NCI-H524 (cell line): ENCODE data around the gene CLMN.

Source experiments
- DNase-seq, 2 experiments: peaks; one replicate each; lab custom pipeline; 2025; lab: John Stamatoyannopoulos, UW

The CLMN gene

DNA sequence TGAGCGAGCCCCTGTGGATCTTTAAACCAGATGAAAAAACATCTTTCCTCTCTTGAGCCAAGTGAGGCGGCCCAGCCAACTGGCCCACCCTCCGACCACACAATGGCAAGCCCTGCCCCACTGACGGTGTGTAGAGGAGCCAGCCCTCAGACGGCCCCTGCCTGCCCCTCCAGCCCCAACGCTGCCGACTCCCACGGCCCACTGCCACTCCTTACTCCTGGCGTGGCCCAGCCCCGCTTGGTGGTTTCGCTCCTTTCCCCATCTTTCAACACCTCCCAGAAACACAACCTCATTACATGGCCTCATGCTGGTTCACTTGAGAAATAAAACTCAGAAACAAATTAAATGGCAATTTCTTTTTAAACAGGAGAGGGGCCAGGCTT, 81.8 kb downstream of the CLMN start:
- no peak for DNase-seq

DNA sequence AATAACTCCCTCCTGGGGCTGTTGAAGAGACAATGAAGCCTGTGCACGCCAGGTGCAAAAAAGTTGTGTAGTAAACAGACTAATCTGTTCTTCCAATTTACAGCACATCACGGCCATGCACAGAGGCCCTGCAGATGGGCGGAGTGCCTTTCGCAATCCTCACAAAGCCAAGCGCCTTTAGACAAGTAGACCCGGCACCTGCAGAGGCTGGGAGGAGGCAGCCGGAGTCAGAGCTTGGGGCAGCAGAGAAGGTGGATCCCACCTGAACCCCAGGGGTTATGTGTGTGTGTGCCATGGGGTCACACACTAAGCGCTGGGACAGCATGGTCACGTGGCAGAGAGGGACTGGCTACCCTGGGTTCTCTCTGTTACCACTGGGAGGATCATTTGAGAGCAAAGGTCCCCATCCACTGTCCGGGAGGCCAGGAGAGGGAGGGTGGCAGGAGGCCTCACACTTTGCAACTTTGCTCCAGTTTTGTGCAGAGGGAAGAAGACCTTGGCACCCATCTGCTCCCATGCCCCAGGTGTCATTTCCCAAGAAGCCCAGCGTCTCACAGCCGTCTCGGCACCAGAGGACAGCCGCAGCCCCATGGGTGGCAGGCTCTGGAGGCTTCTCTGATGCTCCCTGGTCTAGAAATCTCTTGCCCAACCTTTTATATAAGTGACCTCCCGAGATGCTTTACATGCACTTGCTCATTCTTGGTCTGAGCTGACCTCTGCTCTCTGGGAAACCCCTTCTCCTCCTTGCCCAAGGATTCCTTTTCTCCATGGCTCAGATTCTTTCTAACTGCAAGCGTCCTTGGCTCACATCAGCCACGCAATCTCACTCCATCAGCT, 82.4 kb downstream of the CLMN start:
- no peak for DNase-seq

DNA sequence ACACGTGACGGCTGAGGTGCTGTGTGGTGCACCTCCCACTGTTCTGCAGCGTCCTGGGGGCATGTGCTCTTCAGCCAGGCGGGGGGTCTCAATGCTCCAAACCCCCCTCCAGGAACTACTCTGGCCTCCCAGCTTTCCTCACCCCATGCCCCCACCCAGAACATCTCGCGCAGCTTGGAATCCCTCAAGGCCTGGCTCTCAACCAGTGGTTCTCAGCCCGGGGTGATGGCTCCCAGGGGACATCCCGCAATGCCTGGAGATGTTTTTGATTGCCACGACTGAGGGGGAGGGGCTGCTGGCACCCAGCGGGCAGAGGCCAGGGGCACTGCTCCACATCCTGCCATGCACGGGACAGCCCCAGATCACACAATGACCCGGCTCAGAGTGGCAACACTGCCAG, 83.5 kb downstream of the CLMN start:
- DNase-seq, result no peak

DNA sequence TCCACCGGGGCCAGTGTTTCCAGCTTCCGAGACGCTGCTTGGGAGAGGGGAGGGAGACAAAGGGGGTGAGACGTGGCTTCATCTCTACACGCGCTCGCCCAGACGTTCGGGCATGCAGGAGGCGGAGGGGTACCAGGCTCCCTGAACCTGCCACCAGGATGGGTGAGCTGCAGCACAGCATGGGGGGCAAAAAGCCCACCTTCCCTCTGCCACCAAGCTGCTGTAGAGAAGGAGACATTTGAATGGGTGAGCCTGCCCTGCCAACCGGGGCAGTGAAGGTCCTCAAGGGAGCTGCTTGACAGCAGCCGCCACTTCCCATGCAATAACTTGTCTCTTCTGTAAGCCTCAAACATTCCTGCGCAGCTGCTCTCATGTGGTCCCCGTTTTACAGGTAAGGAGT, 83.9 kb downstream of the CLMN start:
- no peak for DNase-seq

DNA sequence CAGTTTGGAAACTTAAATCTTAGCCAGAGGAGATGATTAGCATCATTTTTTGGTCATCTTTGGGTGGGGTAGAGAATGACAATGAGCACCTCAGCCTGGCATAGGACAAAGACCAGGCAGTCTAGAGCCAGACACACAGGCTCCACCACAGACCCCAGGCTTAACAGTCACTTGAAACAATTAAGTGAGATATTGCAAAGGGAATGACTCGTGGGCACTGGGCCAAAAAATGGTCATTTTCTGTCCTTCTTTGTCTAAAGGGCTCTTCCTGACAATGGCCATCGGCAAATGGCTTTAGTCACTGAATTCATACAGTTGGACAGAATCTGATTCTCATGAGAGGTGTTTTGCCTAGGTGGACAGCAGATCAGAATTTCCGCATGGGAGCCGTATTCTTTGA, 84.4 kb downstream of the CLMN start:
- DNase-seq, result no peak

DNA sequence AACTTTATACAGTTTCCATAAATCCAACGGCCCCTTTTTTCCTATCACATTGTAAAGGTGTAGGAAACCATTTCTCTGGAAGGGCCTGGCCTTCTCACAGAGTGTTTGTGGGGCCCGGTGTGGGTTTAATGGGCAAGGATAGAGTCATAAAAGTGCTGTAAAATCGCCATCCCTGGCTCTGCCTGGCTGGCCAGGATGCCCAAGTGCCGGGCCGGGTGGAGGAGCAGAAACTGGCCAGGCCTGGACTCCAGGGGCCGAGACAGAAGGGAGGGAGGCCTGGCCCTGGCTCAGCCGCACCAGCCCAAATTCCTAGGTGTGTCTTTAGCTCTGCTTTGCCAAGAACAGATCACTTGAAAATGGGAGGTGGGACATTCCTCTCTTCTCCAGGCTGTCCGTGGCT, 85.3 kb downstream of the CLMN start:
- DNase-seq, result no peak

DNA sequence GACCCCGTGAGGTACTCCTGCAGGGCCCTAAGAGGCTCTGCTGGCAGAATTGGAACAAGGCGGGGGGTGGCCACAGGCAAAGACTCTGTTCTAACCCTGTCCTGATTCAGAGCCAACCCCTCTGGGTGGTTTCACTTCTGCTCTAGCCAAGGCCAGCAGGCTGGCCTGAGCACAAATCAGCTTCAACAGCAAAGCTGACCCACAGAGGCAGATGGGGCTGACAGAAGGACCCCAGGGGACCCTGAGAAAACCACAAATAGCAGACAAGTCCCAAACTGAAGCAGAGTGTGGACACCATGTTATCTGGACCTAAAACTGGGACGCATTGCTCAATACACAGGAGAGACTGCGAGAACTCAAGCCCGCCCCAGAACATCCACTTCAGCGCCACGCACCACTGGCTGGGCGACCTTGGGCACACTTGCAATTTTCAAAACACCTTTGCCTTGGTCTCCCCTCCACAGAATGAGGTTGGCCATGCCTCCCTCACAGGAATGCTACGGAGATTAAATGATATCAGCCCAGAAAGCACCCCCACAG, 85.9 kb downstream of the CLMN start:
- DNase-seq, result no peak

DNA sequence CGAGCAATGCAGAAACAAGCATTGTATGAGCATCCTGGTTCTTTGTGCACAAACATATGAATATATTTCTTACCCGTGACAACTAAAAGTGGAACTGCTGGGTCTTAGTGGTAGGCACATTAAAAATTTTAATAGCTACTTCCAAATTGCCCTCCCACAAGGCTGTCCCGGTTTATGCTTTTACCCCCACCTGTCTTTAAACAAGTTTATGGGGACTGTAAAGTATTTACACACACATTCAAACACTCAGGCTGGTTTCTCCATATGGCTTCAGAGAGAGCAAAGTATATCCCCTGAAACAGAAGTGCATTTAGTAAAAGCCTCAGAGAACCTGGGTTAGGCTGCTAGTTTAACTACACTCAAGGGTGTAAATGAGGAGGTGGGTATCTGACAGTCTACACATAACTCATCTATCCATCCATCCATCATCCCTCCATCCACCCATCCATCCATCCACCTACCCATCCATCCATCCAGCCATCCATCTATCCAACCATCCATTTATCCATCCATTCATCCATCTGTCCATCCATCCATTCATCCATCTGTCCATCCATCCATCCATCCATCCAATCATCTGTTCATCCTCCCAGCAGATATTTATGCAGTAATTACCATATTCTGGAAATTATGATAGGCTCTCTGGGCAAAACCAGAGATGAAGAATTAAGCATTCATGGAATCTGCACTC, 86.7 kb downstream of the CLMN start:
- peak in 1 of 2 experiments; percentile 25 for DNase-seq

DNA sequence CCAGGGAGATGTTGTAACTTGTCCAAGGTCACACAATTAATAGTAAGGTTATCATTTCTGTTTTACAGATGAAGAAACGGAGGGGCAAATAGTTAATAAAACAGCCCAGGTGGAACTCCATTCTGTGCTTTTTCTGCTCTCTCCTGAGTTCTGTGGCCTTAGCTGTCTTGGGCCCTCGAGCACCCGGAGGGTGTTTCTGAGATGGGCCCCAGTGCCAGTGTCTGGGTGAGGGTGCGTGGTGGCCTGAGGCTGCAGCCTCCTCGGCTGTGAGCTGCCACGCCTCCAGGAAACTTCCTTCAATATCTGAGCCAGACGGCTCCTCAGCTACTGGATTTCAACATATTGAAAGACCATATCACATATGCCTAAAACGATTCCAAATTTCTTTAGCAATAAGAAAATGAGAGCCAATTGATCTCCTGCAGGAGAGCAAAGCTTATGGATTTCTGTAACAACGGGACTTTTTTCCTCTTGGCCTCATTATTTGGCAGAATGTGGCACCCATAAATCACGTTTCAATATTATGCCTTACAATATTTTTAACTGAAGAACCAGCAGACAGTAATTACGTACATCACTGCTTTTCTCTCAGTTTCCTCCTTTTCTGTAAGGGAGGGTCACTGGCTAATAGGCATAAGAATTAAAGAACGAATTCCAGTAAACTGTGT, 87.6 kb downstream of the CLMN start:
- no peak for DNase-seq

DNA sequence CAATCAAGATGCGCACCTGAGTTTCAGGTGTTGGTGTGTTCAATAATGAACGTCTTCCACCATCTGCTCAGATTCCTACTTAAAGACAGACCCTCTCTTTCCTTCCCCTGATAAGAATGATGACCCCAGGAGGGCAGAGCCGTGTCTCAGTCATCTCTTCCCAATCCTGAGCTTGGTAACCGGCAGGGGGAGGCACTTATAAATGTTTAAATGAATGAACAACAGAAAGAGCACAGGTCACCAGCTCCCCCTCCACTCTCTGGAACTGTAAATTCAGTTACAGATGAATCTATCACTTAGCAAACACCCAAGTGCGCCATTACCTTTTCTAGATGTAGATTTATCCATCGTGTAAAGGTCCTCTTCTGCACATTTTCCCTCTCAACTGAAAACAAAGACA, 90.0 kb downstream of the CLMN start:
- no peak for DNase-seq

DNA sequence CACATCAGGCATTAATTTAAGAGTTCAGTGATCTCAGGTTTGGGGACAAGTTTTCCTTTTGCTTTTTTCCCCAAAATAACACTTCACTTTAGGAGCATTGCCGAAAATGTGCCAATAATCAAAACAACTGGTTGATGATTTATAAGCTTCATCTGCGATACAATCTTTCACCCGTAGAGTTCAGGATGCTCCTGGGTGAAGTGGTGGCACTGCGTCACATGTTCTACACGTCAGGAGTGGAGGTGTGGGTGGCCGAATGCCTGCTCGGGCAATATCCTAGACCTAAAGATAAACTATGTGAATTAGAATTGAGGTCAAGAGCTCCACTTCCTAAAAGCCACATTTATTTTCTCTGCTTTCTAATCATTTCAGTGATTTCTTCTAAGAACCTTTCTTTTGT, 91.5 kb downstream of the CLMN start:
- no peak for DNase-seq

DNA sequence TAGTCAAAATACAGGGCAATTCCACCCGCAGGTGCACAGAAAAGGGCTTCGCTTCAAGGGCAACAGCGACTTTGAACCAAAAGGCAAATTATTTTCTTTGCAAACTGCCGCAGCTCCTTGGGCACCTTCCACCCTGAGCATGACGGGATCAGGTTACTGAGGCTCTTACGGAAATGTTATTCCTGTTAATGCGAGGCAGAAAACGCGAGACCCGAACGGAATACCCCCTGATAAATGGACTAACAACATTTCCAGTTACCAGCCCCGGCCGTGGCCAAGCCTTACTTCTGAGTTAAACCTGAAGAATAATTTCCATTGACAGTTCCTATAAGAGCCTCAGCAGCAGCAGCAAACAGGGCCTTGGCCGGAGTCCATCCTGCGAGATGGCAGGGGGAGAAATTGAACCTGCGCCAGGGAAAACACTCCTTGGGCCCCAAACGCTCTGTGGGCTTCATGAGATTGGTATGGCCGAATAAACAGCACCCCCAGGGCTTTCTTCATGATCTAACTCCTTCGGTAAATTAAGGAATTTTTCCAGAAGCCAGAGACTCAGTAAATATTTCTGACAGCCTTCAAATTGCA, 92.3 kb downstream of the CLMN start:
- no peak for DNase-seq

DNA sequence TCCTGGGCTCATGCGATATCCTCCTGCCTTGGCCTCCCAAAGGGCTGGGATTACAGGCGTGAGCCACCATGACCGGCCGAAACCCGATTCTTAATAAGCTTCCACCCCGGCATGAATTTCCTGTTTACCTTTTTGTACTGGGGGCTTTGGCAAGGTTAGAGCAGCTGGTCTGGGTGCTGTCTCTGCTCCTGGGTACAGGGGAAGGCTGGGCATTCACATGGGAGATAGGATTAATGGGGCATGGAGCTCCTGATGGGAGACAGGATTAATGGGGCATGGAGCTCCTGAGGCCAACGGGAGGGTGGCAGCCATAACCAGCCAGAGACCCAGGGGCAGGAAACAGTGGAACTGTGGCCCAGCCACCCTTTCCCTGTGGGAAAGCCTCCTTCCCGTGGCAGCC, 92.9 kb downstream of the CLMN start:
- peak; percentile 12 to 28 for DNase-seq

DNA sequence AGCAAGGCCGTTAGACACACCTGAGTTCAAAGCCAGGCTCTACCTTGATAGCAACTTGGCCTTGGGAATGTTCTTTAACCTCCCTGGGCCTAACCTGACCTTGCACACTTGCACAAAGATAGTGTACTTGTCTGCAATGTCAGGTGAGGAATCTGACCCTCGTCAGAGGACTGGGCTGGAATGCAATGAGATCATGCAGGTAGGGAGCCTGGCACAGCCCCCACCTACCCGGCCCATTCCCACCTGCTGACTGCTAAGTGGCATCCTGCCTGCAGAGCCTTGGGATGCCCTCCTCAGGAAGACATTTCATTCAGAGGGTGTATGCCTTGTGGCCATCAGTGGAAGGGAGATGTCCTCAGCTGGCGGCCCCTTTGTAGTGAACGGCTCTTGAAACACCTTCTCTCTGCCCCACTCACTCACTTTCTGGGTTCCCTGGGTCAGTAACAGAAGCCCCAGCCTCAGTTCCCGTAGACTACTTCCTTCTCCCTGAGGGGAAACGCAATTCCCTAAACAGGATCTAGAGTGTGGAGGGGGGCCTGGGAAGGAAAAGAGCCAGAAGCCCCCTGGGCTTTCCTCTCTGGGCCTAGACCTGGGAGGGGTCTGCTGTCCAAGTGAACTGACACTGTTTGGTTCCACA, 94.3 kb downstream of the CLMN start:
- no peak for DNase-seq

DNA sequence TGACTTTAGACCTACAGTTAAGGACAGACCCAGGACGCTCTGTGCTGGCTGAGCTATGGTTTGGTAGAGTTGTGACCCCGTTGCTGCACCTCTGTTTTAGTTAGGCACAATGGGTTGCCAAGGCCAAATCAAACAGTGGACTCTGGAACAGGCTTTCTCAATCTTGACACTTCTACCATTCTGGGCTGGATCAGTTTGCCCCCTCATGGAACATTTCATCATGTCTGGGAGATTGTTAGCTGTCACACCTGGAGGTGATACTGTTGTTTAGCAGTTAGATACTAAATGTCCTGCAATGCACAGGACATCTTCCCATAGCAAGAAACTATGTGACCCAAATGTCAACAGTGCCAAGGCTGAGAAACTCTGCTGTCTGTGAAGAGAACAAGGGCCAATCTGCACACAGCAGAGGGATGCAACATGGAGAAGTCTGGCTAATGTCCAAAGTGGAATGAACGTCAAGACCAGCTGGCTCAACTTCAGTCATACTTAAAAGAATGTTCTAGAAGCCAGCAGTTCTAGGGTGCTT, 96.8 kb downstream of the CLMN start:
- peak in 1 of 2 experiments; percentile 60 for DNase-seq

DNA sequence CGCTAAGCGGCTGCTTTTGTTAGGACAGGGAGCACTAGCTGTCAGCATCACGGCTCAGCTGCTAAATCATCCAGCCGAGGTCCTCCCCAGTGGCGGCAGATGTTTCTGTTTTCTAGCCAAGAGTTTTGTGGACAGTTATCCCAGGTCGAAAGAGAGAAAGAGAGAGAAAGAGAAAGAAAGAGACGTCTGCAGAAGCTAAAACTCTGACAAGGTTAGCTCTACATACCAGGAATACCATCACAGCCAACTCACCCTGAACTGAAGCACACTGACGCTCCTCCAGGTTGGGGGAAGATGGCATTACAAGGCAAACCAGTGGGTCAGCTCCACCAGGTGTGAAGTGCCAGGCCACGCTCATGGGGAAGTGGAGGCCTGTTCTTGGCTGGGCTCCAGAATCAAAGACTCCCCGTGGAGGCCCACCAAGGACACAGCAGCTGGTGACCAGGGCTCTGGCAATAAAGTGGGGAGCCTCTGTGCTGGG, 97.5 kb downstream of the CLMN start:
- no peak for DNase-seq

DNA sequence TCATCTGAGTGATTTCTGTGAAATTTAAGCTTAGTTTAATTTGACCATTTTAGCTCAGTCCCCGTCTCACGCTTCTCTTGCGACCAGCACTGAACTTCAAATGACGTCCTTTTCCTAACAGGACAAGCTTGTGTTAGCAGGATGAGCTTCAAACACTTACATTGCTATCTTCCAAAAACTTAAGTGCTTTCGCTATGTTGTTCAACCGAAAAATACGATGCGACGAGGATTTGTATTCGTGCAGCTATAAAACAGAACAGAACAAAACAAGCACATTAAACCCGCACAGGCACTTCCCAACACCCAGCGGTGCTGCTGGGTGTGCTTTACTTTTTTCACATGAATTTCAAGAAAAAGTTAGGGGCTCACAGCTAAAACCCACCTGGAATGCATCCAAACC, 98.2 kb downstream of the CLMN start:
- DNase-seq, result no peak

DNA sequence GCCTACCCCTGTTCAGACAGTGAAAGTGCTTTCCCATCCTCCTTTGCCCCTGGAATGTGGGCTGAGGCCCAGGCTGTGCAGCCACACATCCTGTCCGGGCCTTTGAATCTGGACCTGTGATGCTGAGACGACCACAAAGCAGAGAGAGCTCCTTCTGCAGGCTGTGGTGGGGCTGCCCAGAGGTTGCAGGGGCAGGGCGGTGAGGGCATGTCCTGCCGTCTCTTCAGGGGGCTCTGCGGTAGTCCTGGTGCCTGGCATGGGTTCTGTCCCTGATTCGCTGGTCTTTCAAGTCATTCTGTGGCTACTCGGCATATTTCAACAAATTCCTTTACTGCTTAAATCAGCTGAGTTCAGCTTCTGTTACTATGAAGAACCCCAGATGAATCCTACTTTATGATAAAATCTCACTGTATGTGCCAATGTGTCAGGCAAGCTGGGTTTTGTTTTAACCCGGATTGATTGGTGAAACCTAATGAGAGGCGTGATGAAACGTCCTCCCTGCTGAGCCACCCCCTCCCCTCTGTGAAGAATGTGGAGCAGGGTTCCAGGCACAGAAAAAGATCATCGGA, 99.0 kb downstream of the CLMN start:
- DNase-seq, result no peak

DNA sequence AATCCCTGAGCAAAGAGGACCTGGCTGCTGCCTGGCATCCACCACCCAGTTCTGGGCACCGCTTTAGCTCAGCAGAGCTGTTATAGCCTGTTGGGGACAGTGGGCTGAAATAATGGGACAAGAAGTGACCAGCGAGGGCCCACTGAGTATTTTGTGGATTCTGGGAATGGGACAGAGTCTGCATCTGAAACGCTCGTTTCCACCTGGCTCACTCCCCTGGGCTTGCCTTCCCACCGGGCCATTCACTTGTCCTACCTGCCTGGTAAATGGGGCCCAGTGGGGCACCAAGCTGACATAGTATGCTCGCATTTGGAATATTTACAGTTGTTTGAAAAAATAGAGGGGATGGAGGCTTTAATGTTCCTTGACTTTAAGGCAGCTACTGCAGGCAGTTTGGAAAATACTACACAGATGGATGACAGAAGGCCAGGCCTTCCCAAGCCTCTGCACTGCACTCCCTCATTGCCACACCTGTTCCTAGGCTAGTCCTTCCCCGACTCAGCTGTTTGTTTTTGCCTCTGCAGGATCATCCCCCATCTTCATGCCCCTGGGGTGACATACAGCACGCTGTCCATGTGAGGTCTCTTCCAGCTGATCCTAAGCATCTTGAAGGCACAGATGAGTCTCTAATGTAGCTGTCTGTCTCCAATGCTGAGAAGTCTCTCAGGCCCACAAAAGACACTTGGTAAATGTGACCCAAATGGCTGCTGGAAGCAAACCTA, 101.1 kb downstream of the CLMN start:
- peak; percentile 86 to 98 for DNase-seq

DNA sequence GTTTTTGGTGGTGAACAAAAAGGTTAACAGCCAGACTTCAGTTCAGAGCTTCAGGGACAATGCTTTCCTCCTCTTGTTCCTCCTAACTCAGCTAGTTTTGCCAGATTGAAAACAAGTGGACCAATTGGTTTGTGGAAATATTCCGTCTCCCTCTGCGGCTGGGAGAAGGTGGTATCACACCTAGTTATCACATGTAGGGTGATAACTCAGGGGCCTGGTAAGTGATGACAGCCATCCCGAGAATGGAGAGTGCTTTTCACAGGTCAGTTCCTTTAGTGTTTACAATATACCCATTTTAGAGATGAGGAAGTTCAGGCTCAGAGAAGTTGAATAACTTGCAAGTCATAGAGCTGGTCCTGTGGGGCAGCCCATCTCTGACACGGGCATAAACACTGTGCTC, 101.7 kb downstream of the CLMN start:
- DNase-seq, result no peak
